Fibroblast of villous mesenchyme (primary cell): ENCODE measurements around the gene MAPT. TPM values are rescaled to one million over a fixed set of nuclear protein-coding genes. Genes with fewer than 3 reads are reported as not detected.
"Not testable (repeated sequence)": the region's sequence is repeated elsewhere in the genome, so short reads cannot be mapped to it uniquely, and the experiment has no call there.

Source experiments
- DNase-seq: peaks from one replicate; pipeline ENCODE4 v3.0.0-alpha.2; 2010; ENCODE audit warnings: low read depth
- H3K4me3 ChIP-seq: 2 replicates; pipeline ENCODE4 v1.5.1; 2011; ENCODE audit warnings: low read depth, mild to moderate bottlenecking, low read length
- CTCF ChIP-seq: IDR thresholded peaks from 2 replicates; pipeline ENCODE4 v1.5.1; 2012; ENCODE audit warnings: low read depth, mild to moderate bottlenecking, low read length; ENCODE audit not compliant: insufficient read depth
- total RNA-seq: library from RNA; depleted of rRNA; stranded (reverse); fragments of >200 nt; gene quantifications from 2 replicates; pipeline ENCODE4 v1.2.3, GENCODE V29; 2012

Gene MAPT
- total RNA-seq, 1 donor: not detected

GRCh38 chr17:45955326-45955725, 61.0 kb downstream of the MAPT start:
- no peak overlapping the region for H3K4me3 ChIP-seq
- no peak for DNase-seq
- TF ChIP-seq CTCF: no peak

DNA sequence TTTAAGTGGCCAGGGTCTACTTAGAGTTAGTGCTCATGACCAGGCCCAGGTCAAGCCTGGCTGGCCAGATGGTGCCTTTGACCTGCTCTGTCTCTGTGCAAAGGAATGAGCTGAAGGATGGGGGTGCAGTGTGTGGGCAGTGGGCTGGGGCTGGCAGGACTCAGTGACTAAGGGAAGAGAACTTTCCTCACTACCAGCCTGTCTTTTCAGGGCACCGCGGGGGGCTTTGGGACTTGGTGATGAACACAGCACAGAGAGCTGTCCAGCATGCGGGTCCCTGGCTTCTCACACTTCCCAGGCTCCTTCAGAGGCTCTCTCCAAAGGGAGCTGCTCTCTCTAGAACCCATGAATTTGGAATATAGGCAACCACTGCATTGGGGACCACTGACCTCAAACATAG, 61.7 kb downstream of the MAPT start:
- no peak for DNase-seq
- no peak overlapping the region for H3K4me3 ChIP-seq
- no peak for TF ChIP-seq CTCF

- not testable (repeated sequence) for H3K4me3 ChIP-seq, DNase-seq
These were observed 62.4 kb downstream of the MAPT start for GRCh38 chr17:45956746-45957145.

- no peak for TF ChIP-seq CTCF
- no peak for DNase-seq
- H3K4me3 ChIP-seq: no peak overlapping the region
These were observed 64.0 kb downstream of the MAPT start for GRCh38 chr17:45958307-45958706.

- DNase-seq: no peak
- no peak overlapping the region for H3K4me3 ChIP-seq
- no peak for TF ChIP-seq CTCF
These were observed 64.8 kb downstream of the MAPT start for GRCh38 chr17:45958994-45959665.

DNA sequence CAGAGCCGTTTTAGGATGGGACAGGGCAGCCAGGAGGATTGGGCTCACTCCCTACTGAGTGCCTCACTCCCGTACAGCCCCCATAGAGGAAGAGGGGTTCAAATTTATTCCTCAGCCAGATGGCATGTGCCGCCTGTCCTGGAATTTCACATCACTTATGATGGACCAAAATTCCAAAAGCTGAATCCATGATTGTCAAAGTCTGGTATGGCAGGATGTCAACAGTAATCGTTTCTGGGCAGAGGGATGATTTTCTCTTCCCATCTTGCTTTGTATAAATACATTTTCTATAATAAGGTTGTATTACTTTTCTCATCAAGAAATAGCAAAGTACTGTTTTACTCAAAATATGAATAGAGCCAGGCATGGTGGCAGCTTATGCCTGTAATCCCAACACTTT, 66.0 kb downstream of the MAPT start:
- no peak for DNase-seq
- H3K4me3 ChIP-seq: no peak overlapping the region
- no peak for TF ChIP-seq CTCF

DNA sequence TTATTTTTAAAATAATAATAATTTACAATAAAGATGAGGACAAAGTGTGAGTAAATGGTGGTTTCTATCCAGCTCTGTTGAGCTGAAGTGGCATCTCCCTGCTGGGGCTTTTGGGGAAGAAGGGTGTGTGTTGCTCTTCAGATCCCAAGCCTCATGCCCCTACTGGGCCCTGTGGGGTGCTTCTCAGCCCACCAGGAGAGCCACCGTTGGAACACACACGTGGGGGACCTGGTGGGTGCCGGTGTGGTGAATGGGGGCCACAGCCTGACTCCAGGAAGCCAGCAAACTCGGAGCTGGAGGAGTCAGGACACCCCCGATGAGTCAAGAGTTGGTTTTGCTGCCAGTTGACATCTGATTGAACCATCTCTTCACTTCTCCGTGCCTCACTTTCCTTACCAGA, 66.9 kb downstream of the MAPT start:
- DNase-seq: no peak
- TF ChIP-seq CTCF: no peak
- no peak overlapping the region for H3K4me3 ChIP-seq
